ENCODE measurements around the gene AVL9. TPM values are rescaled to one million over a fixed set of nuclear protein-coding genes. Genes with fewer than 3 reads are reported as not detected.

Gene AVL9
- total and polyA plus RNA-seq, 2 of the 4 experiments (the other 2 are of a cell fraction): 13.1 to 21.7 TPM

DNA sequence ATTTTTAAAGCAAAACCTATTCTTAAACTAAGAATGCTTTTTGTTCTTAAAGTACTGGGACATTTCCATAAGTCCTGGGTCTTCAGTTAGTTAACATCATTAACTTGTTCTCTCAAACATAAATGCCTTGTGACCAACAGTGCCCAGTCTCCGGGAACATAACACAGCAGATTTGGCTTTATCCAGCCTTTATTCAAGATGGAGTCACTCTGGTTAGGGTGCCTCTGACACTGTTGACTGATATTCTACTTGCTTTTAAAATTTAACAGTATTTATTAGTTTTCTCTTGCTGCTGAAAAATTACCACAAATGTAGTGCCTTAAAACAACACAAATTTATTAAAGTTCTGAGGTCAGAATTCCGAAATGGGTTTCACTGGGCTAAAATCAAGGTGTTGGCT, 44.1 kb downstream of the AVL9 start:
- no peak overlapping the region for H2BK5ac ChIP-seq (ENCODE audit: low read depth, low read length, poor library complexity, severe bottlenecking)
- H3K9ac ChIP-seq (ENCODE audit: low read depth, low read length): no peak overlapping the region
- H3K4ac ChIP-seq (ENCODE audit: low read depth, low read length): no peak overlapping the region
- no peak overlapping the region for H2BK20ac ChIP-seq (ENCODE audit: low read depth, low read length)
- no peak for TF ChIP-seq MAFK (IDR thresholded peaks at IDR 0.05; ENCODE audit: low read depth, low read length)
- no peak for TF ChIP-seq POLR2A (IDR thresholded peaks at IDR 0.05; ENCODE audit: low read depth, low read length)
- no peak for TF ChIP-seq RFX5 (IDR thresholded peaks at IDR 0.05; ENCODE audit: low read depth, low read length)
- H3K14ac ChIP-seq (replicated peaks; ENCODE audit: low read depth, low read length): no peak overlapping the region
- dilution Hi-C loops (cut with HindIII; ENCODE audit: low sequenced_read_pairs, unreplicated experiment): no loop called here
- H4K5ac ChIP-seq (ENCODE audit: low read depth, low read length): no peak overlapping the region
- H3K9me1 ChIP-seq (ENCODE audit: insufficient read depth, low read length): peaks cover 12% of the 10 kb centered on the region
- H3K9me3 ChIP-seq (ENCODE audit: control insufficient read depth, insufficient read depth, low read length): no peaks in the 10 kb centered on the region
- H4K20me1 ChIP-seq (ENCODE audit: insufficient read depth, low read length): peaks cover 21% of the 10 kb centered on the region; the same call in 1 of the 2 replicates
- H3K4me3 ChIP-seq (ENCODE audit: insufficient read depth, low read depth, low read length): no peak overlapping the region
- H2AK5ac ChIP-seq (ENCODE audit: low read depth, low read length): no peak overlapping the region
- ChIA-PET POLR2A (ENCODE audit: unreplicated experiment) (no interaction called here), CTCF (interaction anchor here (0.6 kb wide), 1 partner anchor 76 kb away, joined by 3 read pairs; no protein-coding TSS in a partner anchor)
- H3K4me2 ChIP-seq (ENCODE audit: low read depth, low read length): no peak overlapping the region
- no peak overlapping the region for H2BK120ac ChIP-seq (ENCODE audit: low read depth, low read length)
- no peak for ATAC-seq (ENCODE audit: low read depth)
- H3K56ac ChIP-seq (ENCODE audit: extremely low read depth, insufficient read depth, low read length): no peak overlapping the region
- no peak overlapping the region for H2BK15ac ChIP-seq (ENCODE audit: low read depth, low read length)
- H3K18ac ChIP-seq (ENCODE audit: low read depth, low read length): no peak overlapping the region
- in situ Hi-C loops (cut with MboI; ENCODE audit: low sequenced_read_pairs): no loop called here
- no peak overlapping the region for H2AK9ac ChIP-seq (replicated peaks; ENCODE audit: low read depth, low read length, poor library complexity)
- no peak overlapping the region for H4K91ac ChIP-seq (ENCODE audit: insufficient read depth, low read depth, low read length)
- peaks cover 5% of the 10 kb centered on the region for H3K36me3 ChIP-seq (ENCODE audit: control insufficient read depth, insufficient read depth, low read length)
- no peak overlapping the region for H3K23ac ChIP-seq (ENCODE audit: low read depth, low read length)
- no TSS peak for BruUV-seq (replicated peaks)
- H2AFZ ChIP-seq (replicated peaks; ENCODE audit: low read length, poor library complexity): no peak overlapping the region
- no peak overlapping the region for H3K27ac ChIP-seq (ENCODE audit: insufficient read depth, low read length)
- no CpG with 5 or more reads among the region's 2 CpGs for WGBS, 2 experiments (ENCODE audit: extremely low coverage in 2 of 2, insufficient read length in 1 of 2)
- H3K27me3 ChIP-seq (ENCODE audit: control insufficient read depth, insufficient read depth, low read length): no peaks in the 10 kb centered on the region
- DNase-seq: no peak
- intact Hi-C loops (cut with micrococcal nuclease): no loop called here
- peaks cover 25 to 63% of the 10 kb centered on the region in 2 experiments for H3K79me1 ChIP-seq (ENCODE audit: low read depth in 1 of 2, low read length in 2 of 2)
- H3K4me1 ChIP-seq (ENCODE audit: control insufficient read depth, insufficient read depth, low read length): peaks cover 3% of the 10 kb centered on the region
- H4K8ac ChIP-seq (ENCODE audit: low read depth in 2 of 2, low read length in 2 of 2): no peak overlapping the region

All from IMR-90 (cell line).